Hypothalamus (tissue), 51 donors: ENCODE results near the gene CHGA.

Experiments
- DNase-seq, 51 donors: peaks; one replicate each; lab custom pipeline; 2025; lab: John Stamatoyannopoulos, UW

The CHGA gene

GRCh38 chr14:92922883-92923743, at the start of gene CHGA:
Gene CHGA, plus strand, starts transcription at chr14:92923150. Its CDS starts 210 bp downstream, at chr14:92923360.
- DNase-seq: peak in 31 of 51 donors; percentile 5 to 68 (median 26)

- DNase-seq: no peak
Observed at GRCh38 chr14:92874962-92875661, 47.8 kb upstream of the CHGA start.

- no peak for DNase-seq
Observed at GRCh38 chr14:92877757-92878431, 45.1 kb upstream of the CHGA start.

GRCh38 chr14:92880351-92880750, 42.6 kb upstream of the CHGA start:
- DNase-seq: no peak

GRCh38 chr14:92880851-92881250, 42.1 kb upstream of the CHGA start:
- DNase-seq: peak in 2 of 51 donors; percentile 6 to 7

GRCh38 chr14:92883066-92883465, 39.9 kb upstream of the CHGA start:
- no peak for DNase-seq

GRCh38 chr14:92884410-92884809, 38.5 kb upstream of the CHGA start:
- DNase-seq: no peak

- no peak for DNase-seq
Observed at GRCh38 chr14:92885279-92886061, 37.5 kb upstream of the CHGA start.

- no peak for DNase-seq
Observed at GRCh38 chr14:92886337-92886736, 36.6 kb upstream of the CHGA start.

GRCh38 chr14:92887157-92887556, 35.8 kb upstream of the CHGA start:
- no peak for DNase-seq

- DNase-seq: no peak
Observed at GRCh38 chr14:92888896-92889295, 34.1 kb upstream of the CHGA start.

- DNase-seq: peak in 5 of 51 donors; percentile 5 to 26 (median 5)
Observed at GRCh38 chr14:92890830-92891588, 31.9 kb upstream of the CHGA start.

GRCh38 chr14:92892589-92892988, 30.4 kb upstream of the CHGA start:
- DNase-seq: no peak

GRCh38 chr14:92895352-92895878, 27.5 kb upstream of the CHGA start:
- no peak for DNase-seq

GRCh38 chr14:92897922-92898565, 24.9 kb upstream of the CHGA start:
- no peak for DNase-seq

GRCh38 chr14:92898566-92899131, 24.3 kb upstream of the CHGA start:
- DNase-seq: no peak

GRCh38 chr14:92900660-92901059, 22.3 kb upstream of the CHGA start:
- no peak for DNase-seq

- no peak for DNase-seq
Observed at GRCh38 chr14:92902191-92902590, 20.8 kb upstream of the CHGA start.

GRCh38 chr14:92902726-92903125, 20.2 kb upstream of the CHGA start:
- no peak for DNase-seq
